Neural progenitor cell (in vitro differentiated cells): Measurements from ENCODE around the gene ZFAND3. TPM values are rescaled to one million over a fixed set of nuclear protein-coding genes. Genes with fewer than 3 reads are reported as not detected.

ENCODE experiments used
- DNase-seq: peaks from one replicate; pipeline ENCODE4 v3.0.0-alpha.2; 2016; ENCODE audit warnings: low spot score
- H2AFZ ChIP-seq: fragments of 200-600 bp; sonication (generic); replicated peaks from 2 replicates; pipeline ENCODE4 v1.6.1; 2016; ENCODE audit warnings: antibody characterized with exemption
- H3F3A ChIP-seq: fragments of 200-600 bp; sonication (generic); 2 replicates; pipeline ENCODE4 v1.6.1; 2016; ENCODE audit warnings: antibody characterized with exemption, low read depth
- H3K27ac ChIP-seq: fragments of 200-600 bp; sonication (generic); 2 replicates; pipeline ENCODE4 v1.5.1; 2016; ENCODE audit warnings: mild to moderate bottlenecking
- H3K27me3 ChIP-seq: fragments of 200-600 bp; sonication (generic); 2 replicates; pipeline ENCODE4 v1.6.1; 2016; ENCODE audit warnings: mild to moderate bottlenecking, moderate library complexity
- H3K36me3 ChIP-seq: fragments of 200-600 bp; sonication (generic); 2 replicates; pipeline ENCODE4 v1.5.1; 2016
- H3K4me1 ChIP-seq: fragments of 200-600 bp; sonication (generic); 2 replicates; pipeline ENCODE4 v1.6.1; 2016; ENCODE audit warnings: mixed run types
- H3K4me2 ChIP-seq: fragments of 200-600 bp; sonication (generic); 2 replicates; pipeline ENCODE4 v1.6.1; 2016
- H3K4me3 ChIP-seq: fragments of 200-600 bp; sonication (generic); 2 replicates; pipeline ENCODE4 v1.5.1; 2016
- H3K79me2 ChIP-seq: fragments of 200-600 bp; sonication (generic); 2 replicates; pipeline ENCODE4 v1.6.1; 2016; ENCODE audit warnings: low read depth
- H3K9ac ChIP-seq: fragments of 200-600 bp; sonication (generic); 2 replicates; pipeline ENCODE4 v1.6.1; 2016
- H3K9me3 ChIP-seq: fragments of 200-600 bp; sonication (generic); 2 replicates; pipeline ENCODE4 v1.5.1; 2016; ENCODE audit warnings: low read depth
- H4K20me1 ChIP-seq: fragments of 200-600 bp; sonication (generic); 2 replicates; pipeline ENCODE4 v1.6.1; 2016; ENCODE audit warnings: low read depth
- H3K27ac Mint-ChIP-seq: 3 replicates; pipeline ENCODE4 v1.8.0; 2021; ENCODE audit warnings: mixed read lengths
- H3K27me3 Mint-ChIP-seq: 2 replicates; pipeline ENCODE4 v1.8.0; 2022; ENCODE audit warnings: low read depth, mild to moderate bottlenecking, inconsistent platforms, moderate library complexity, mixed read lengths; ENCODE audit not compliant: insufficient read depth
- H3K36me3 Mint-ChIP-seq: 3 replicates; pipeline ENCODE4 v1.8.0; 2021; ENCODE audit warnings: mixed read lengths
- H3K4me1 Mint-ChIP-seq: 3 replicates; pipeline ENCODE4 v1.8.0; 2021; ENCODE audit warnings: mixed read lengths
- H3K4me3 Mint-ChIP-seq: 3 replicates; pipeline ENCODE4 v1.8.0; 2021; ENCODE audit warnings: mild to moderate bottlenecking, moderate library complexity, mixed read lengths
- H3K9me3 Mint-ChIP-seq: 3 replicates; pipeline ENCODE4 v1.8.0; 2020; ENCODE audit warnings: mixed read lengths
- CTCF ChIP-seq: fragments of 200-600 bp; sonication (generic); IDR thresholded peaks from 2 replicates; pipeline ENCODE4 v1.5.1; 2017; ENCODE audit warnings: antibody characterized with exemption, mild to moderate bottlenecking
- EZH2 ChIP-seq: fragments of 200-600 bp; sonication (generic); IDR thresholded peaks from 2 replicates; pipeline ENCODE4 v1.6.1; 2017; ENCODE audit warnings: antibody characterized with exemption, mild to moderate bottlenecking, moderate library complexity
- EZH2phosphoT487 ChIP-seq: fragments of 200-600 bp; sonication (generic); IDR thresholded peaks from 2 replicates; pipeline ENCODE4 v1.6.1; 2017; ENCODE audit warnings: antibody characterized with exemption
- total RNA-seq: library from RNA; depleted of rRNA; stranded (reverse); fragments of >200 nt; gene quantifications from 2 replicates; pipeline ENCODE4 v1.2.3, GENCODE V29; 2015; ENCODE audit warnings: low replicate concordance

ZFAND3 gene
- total RNA-seq, 1 donor from 2014 or later, result 24.3 TPM

DNA sequence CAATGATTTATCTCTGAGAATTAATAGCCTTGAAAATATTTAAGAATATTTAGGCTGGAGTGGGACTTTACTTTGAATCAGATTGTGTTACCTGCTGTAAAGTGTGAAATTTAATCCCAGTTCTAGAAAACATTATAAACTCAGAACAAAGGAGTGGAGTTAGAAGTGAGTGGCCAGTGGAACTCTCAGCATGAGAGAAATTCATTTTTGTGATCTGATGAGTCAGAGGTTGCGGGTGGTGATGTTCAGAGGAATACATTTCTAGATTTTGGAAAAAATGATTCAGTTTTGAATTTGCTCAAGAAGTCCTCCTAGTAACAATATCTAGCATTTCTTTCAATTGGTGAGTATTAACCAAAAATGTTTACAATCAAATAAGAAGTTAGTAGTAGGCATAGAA is 167.5 kb downstream of the ZFAND3 start:
- H3K4me3 ChIP-seq, result no peak overlapping the region
- TF ChIP-seq CTCF, result no peak
- TF ChIP-seq EZH2, result no peak
- TF ChIP-seq EZH2phosphoT487, result no peak
- Mint-ChIP-seq H3K4me3 (no peak overlapping the region), H3K36me3 (no peaks in the 10 kb centered on the region), H3K4me1 (peaks cover 49% of the 10 kb centered on the region), H3K27ac (no peak overlapping the region), H3K27me3 (no peaks in the 10 kb centered on the region), H3K9me3 (no peaks in the 10 kb centered on the region)
- H3K4me2 ChIP-seq, result no peak overlapping the region
- peaks cover 6% of the 10 kb centered on the region for H3F3A ChIP-seq
- H3K9me3 ChIP-seq, result no peaks in the 10 kb centered on the region
- H3K9ac ChIP-seq, result no peak overlapping the region
- no peak overlapping the region for H2AFZ ChIP-seq
- no peaks in the 10 kb centered on the region for H3K36me3 ChIP-seq
- no peaks in the 10 kb centered on the region for H3K27me3 ChIP-seq
- H4K20me1 ChIP-seq, result peaks cover 91% of the 10 kb centered on the region
- H3K4me1 ChIP-seq, result peaks cover 30% of the 10 kb centered on the region
- H3K79me2 ChIP-seq, result peaks cover 96% of the 10 kb centered on the region
- no peak overlapping the region for H3K27ac ChIP-seq
- DNase-seq, result no peak

DNA sequence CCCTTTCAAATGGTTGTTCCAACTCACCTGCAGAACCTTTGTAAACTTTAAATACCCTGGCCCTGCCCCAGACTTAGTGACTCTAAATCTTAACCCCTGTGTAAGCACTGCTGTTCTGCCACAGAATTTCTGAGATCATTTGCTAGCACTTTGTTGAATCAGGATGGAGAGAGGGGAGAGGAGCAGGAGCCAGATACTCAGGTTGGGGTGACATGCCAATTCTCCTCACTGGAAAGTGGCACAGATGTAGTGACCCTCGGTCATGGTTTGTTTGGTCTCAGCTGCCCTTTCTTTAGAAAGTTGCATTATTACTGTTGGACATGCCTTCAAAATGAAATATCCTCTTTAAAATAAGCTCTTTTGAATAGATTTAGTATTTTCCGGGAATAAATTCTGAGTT is 168.0 kb downstream of the ZFAND3 start:
- H3F3A ChIP-seq, result peaks cover 6% of the 10 kb centered on the region
- H3K27ac Mint-ChIP-seq, result no peak overlapping the region
- H3K27ac ChIP-seq, result no peak overlapping the region
- no peak overlapping the region for H3K4me2 ChIP-seq
- peaks cover 32% of the 10 kb centered on the region for H3K4me1 ChIP-seq
- no peaks in the 10 kb centered on the region for H3K27me3 Mint-ChIP-seq
- no peaks in the 10 kb centered on the region for H3K36me3 ChIP-seq
- no peak overlapping the region for H3K4me3 Mint-ChIP-seq
- H3K79me2 ChIP-seq, result peaks cover 96% of the 10 kb centered on the region
- H3K9me3 Mint-ChIP-seq, result no peaks in the 10 kb centered on the region
- no peaks in the 10 kb centered on the region for H3K36me3 Mint-ChIP-seq
- H3K4me1 Mint-ChIP-seq, result peaks cover 54% of the 10 kb centered on the region
- DNase-seq, result no peak
- H3K27me3 ChIP-seq, result no peaks in the 10 kb centered on the region
- H4K20me1 ChIP-seq, result peaks cover 91% of the 10 kb centered on the region
- no peaks in the 10 kb centered on the region for H3K9me3 ChIP-seq
- no peak overlapping the region for H3K4me3 ChIP-seq
- H2AFZ ChIP-seq, result no peak overlapping the region
- TF ChIP-seq CTCF, result no peak
- TF ChIP-seq EZH2, result no peak
- no peak for TF ChIP-seq EZH2phosphoT487
- H3K9ac ChIP-seq, result no peak overlapping the region

DNA sequence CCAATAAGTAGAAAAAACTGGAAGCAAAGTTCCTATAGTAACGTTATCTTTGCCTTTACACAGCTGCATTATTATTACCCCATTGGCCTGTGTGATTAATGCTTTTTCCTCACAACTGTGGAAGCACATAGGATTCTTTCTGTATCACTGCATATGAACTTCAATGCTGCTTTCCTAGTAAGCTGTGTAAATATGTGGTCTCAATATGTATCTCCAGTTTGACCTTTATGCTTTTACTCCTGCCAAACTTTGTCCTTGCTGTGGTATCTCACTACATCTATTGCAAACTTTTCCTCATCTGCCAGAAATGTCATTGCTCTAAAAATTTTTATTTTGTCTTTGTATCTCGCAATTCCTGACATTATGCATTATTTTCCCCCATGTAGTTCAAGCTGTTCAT is 168.6 kb downstream of the ZFAND3 start:
- peaks cover 92% of the 10 kb centered on the region for H4K20me1 ChIP-seq
- no peak overlapping the region for H3K4me3 ChIP-seq
- peaks cover 96% of the 10 kb centered on the region for H3K79me2 ChIP-seq
- no peaks in the 10 kb centered on the region for H3K27me3 ChIP-seq
- no peaks in the 10 kb centered on the region for H3K9me3 ChIP-seq
- H3K9ac ChIP-seq, result no peak overlapping the region
- H3K27ac Mint-ChIP-seq, result no peak overlapping the region
- no peaks in the 10 kb centered on the region for H3K27me3 Mint-ChIP-seq
- peaks cover 6% of the 10 kb centered on the region for H3F3A ChIP-seq
- no peaks in the 10 kb centered on the region for H3K36me3 ChIP-seq
- H3K4me3 Mint-ChIP-seq, result no peak overlapping the region
- peaks cover 32% of the 10 kb centered on the region for H3K4me1 ChIP-seq
- H2AFZ ChIP-seq, result no peak overlapping the region
- no peak overlapping the region for H3K27ac ChIP-seq
- TF ChIP-seq EZH2phosphoT487 (no peak), CTCF (no peak), EZH2 (no peak)
- H3K9me3 Mint-ChIP-seq, result no peaks in the 10 kb centered on the region
- H3K36me3 Mint-ChIP-seq, result no peaks in the 10 kb centered on the region
- no peak for DNase-seq
- peaks cover 57% of the 10 kb centered on the region for H3K4me1 Mint-ChIP-seq
- H3K4me2 ChIP-seq, result no peak overlapping the region
